SH-SY5Y (cell line): ENCODE results near the gene SLC12A4.

Experiments
- GATA2 ChIP-seq: IDR thresholded peaks from 2 replicates; pipeline ENCODE4 v1.6.1; 2011; ENCODE audit warnings: mild to moderate bottlenecking, low read depth, low read length
- GATA3 ChIP-seq: IDR thresholded peaks from 2 replicates; pipeline ENCODE4 v1.6.1; 2011; ENCODE audit warnings: low read depth, mild to moderate bottlenecking, low read length, moderate library complexity

SLC12A4 gene

DNA sequence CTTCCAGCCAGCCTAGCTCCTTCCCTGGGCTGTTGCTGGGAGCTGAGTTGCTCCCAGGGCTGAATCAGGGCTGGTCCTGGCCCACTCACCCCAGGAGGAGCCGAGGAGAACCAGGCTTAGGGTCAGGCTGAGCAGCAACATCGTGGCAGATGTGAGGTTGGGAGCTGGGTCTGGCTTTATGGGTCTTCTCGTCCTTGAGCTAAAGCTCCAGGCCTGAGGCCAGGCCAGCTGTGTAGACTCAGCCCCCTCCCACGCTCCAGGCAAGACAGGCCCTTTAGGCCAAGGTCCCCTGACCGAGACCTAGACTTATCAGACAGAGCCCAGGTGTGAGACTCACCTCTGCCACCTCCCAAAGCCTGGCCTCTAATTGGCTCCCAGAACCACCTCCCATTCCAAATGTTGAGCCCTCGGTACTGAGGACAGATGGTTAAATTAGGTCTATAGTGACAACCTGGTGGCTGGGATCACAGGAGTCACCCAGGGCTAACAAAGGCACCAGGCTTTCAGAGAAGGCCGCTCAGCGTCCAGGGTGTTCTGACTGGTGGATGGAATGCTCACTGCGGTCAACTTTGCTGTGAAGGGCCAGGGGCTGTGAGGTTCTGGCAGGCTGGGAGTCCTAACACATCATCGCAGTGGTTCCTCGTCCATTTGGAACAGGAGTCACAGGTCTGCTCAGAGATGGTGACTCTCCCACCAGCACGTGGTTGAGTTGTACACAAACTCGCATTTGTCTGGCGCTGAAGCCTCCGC lies 36.5 kb downstream of the SLC12A4 start, which contains the start of gene CTRL:
TSS of gene CTRL (minus strand) at position 151 of the 750 bp plus-strand sequence. CDS start at position 141, 10 bp downstream.
- TF ChIP-seq GATA2 (no peak), GATA3 (no peak)

GRCh38 chr16:67930678-67931211 lies 37.7 kb downstream of the SLC12A4 start:
- TF ChIP-seq GATA2 (no peak), GATA3 (no peak)

- TF ChIP-seq GATA3 (no peak), GATA2 (no peak)
Measured at GRCh38 chr16:67930191-67930590, 38.2 kb downstream of the SLC12A4 start.

- TF ChIP-seq GATA3 (no peak), GATA2 (no peak)
Measured at GRCh38 chr16:67928561-67929364, 39.7 kb downstream of the SLC12A4 start.

GRCh38 chr16:67928147-67928546 lies 40.3 kb downstream of the SLC12A4 start:
- no peak for TF ChIP-seq GATA3
- no peak for TF ChIP-seq GATA2

DNA sequence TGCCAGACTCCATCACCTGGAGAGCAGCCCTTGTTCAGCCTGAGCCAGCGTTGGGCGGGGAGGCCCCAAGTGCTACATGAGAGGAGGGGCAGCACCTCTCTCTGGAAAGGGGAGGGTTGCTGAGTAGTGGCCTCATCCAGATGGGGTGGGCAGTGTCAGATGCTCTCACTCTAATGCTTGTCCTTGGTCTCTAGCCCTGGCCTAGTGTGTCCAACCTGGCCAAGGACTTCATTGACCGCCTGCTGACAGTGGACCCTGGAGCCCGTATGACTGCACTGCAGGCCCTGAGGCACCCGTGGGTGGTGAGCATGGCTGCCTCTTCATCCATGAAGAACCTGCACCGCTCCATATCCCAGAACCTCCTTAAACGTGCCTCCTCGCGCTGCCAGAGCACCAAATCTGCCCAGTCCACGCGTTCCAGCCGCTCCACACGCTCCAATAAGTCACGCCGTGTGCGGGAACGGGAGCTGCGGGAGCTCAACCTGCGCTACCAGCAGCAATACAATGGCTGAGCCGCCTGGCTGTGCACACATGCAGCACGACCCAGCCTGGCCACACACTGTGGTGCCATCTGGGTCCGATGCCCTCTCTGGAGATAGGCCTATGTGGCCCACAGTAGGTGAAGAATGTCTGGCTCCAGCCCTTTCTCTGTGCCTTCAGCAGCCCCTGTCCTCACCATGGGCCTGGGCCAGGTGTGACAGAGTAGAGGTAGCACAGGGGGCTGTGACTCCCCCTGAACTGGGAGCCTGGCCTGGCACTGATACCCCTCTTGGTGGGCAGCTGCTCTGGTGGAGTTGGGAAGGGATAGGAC lies 41.1 kb downstream of the SLC12A4 start:
- no peak for TF ChIP-seq GATA3
- no peak for TF ChIP-seq GATA2

DNA sequence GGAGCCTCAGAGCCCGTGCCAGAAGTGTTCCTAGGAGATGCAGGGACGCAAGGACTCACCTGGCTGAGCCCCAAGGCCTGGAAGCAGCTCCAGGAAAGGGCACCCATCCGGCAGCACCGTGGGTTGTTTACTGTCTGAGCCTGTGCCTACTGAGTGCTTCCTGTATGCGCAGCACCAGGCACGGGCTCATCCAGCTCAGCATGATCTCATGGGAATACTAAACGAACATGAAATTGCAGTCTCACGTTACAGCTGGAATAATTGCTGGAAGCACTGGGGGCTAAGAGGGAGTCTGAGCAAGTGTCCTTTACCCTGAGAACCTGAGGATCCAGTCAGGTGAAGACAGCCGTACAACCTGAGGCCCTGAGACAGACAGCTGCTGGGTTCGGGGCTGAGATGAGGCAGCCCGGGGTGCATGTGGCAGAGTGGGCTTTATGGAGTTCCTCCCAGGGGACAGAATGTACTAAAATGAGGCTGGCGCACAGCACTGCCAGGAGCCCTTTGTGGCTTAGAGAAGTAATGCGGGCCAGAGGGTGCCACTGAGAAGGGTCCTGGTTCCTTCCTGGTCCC lies 42.2 kb downstream of the SLC12A4 start:
- TF ChIP-seq GATA3 (no peak), GATA2 (no peak)

GRCh38 chr16:67924140-67924906 lies 44.1 kb downstream of the SLC12A4 start:
- no peak for TF ChIP-seq GATA2
- TF ChIP-seq GATA3, result no peak

DNA sequence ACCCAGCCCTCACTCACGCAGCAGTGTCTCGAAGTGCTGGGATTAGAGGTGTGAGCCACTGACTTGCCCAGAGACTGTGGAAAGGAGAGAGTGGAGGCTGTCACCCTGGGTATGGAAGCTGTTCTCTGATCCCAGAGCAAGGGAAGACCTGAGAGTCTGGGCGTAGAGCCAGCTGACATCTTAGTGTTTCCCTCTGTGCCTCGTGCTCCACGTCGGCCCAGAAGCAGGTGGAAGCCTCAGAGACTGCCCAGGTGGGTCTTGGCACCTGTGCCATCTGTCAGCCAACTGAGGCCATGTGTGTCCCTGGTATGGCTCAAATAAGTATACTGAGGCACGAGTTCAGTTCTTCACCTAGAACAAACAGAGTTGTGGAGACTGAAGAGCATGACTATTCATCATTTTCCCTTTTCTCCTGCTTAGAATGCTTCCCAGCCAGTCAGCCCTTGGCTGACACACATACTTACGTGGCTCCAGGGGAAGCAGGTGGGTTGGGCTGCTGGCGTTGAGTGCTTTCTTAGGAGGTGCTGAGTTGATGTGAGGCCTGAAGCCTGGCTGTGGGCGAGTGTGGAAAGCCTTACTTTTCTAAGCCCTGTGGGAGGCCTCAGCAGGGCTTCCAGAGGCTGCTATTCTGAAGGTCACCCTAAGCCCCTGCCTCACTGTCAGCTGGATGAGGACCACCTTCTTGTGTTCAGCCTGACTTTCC lies 44.9 kb downstream of the SLC12A4 start:
- TF ChIP-seq GATA2, result no peak
- TF ChIP-seq GATA3, result no peak

DNA sequence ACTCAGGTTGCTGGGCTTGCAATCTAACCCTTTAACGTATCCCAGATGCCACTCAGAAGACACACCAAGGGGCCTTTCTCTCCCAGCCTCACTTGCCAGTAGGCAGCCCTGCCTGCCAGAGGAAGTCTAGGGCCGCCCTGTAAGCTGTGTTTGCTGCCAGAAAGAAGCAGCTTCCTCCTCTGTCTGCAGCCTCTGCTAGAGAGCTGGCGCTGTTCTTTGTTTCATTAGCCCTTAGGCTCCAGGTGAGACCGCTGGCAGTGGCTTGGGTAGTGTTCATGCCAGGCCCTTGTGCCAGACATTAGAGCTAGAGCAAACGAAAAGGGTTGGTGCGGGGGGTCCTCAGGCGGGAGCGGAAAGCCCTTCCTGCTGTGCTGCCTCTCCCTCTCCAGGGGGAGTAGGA lies 45.7 kb downstream of the SLC12A4 start:
- TF ChIP-seq GATA2 (no peak), GATA3 (no peak)

DNA sequence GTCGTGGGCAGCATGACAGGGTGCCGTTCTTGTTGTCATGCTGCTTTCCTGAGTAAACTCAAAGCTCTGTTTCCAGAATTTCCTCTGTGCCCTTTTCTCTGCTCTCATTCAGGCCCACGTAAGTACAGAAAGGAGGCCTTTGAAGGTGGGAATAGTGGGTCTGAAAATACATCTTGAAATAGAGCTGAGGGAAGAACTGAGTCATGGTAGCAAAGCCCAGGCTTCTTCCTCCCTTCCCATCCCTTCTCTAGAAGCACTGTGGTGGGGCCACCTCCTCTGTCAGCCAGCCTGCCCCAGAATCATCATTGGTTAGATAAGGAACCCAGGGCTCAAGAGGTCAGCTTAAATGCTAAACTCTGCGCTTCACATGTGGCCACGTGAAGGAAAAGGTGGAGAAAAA lies 46.2 kb downstream of the SLC12A4 start:
- TF ChIP-seq GATA2 (no peak), GATA3 (no peak)

GRCh38 chr16:67919622-67920221 lies 48.7 kb downstream of the SLC12A4 start:
- no peak for TF ChIP-seq GATA2
- TF ChIP-seq GATA3, result no peak
